ENCODE measurements around the gene PCDHA4.

DNA sequence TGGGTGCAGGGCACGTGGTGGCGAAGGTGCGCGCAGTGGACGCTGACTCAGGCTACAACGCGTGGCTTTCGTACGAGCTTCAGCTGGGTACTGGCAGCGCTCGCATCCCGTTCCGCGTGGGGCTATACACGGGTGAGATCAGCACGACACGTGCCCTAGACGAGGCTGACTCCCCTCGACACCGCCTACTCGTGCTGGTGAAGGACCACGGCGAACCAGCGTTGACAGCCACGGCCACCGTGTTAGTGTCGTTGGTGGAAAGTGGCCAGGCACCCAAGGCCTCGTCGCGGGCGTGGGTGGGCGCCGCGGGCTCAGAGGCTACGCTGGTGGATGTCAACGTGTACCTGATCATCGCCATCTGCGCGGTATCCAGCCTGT lies 10.2 kb upstream of the PCDHA4 start:
- TF ChIP-seq, protein P1, sequence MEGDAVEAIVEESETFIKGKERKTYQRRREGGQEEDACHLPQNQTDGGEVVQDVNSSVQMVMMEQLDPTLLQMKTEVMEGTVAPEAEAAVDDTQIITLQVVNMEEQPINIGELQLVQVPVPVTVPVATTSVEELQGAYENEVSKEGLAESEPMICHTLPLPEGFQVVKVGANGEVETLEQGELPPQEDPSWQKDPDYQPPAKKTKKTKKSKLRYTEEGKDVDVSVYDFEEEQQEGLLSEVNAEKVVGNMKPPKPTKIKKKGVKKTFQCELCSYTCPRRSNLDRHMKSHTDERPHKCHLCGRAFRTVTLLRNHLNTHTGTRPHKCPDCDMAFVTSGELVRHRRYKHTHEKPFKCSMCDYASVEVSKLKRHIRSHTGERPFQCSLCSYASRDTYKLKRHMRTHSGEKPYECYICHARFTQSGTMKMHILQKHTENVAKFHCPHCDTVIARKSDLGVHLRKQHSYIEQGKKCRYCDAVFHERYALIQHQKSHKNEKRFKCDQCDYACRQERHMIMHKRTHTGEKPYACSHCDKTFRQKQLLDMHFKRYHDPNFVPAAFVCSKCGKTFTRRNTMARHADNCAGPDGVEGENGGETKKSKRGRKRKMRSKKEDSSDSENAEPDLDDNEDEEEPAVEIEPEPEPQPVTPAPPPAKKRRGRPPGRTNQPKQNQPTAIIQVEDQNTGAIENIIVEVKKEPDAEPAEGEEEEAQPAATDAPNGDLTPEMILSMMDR (conservative IDR thresholded peaks at IDR 0.05 in 1 of 2, IDR thresholded peaks at IDR 0.05 in 1 of 2; ENCODE audit: low read depth in 1 of 2, low read length in 2 of 2): no peak
- no peak for TF ChIP-seq EZH2 (IDR thresholded peaks at IDR 0.05; ENCODE audit: low read length, missing control alignments)
